Measurements from ENCODE around the gene DCUN1D1. TPM values are rescaled to one million over a fixed set of nuclear protein-coding genes. Genes with fewer than 3 reads are reported as not detected.

DCUN1D1 gene
- total and polyA plus RNA-seq, 2 of the 13 experiments (the other 11 are each of a cell fraction or from before 2014, with no cell fraction given): 10.5 to 39.7 TPM

- H3K4me1 ChIP-seq (ENCODE audit: insufficient read depth, low read length): no peaks in the 10 kb centered on the region
- ChIA-PET CTCF (ENCODE audit: low intra/inter-chr PET ratio, low total read pairs) (no interaction called here), POLR2A (no interaction called here)
- FAIRE-seq: no peak
- intact Hi-C loops (cut with micrococcal nuclease; ENCODE audit: unreplicated experiment) (no loop called here), in situ Hi-C loops (cut with HindIII; ENCODE audit: extremely low pct_ligation_motif_present, low pct_unique_long_range_greater_than_20kb) (no loop called here)
- H4K20me1 ChIP-seq (ENCODE audit: insufficient read depth, low read length): no peaks in the 10 kb centered on the region
- H3K27ac ChIP-seq (ENCODE audit: extremely low read length, insufficient read depth, low read length): no peak overlapping the region
- H3K9ac ChIP-seq (ENCODE audit: insufficient read depth, low read depth, low read length): no peak overlapping the region
- peaks cover 0 to 21% of the 10 kb centered on the region in 2 experiments; a peak in 2 of 5 replicates for H3K36me3 ChIP-seq (replicated peaks in 1 of 2; ENCODE audit: control insufficient read depth in 1 of 2, insufficient read depth in 2 of 2, low read length in 2 of 2)
- TF ChIP-seq ZNF644 (CRISPR knock-in tag; IDR thresholded peaks at IDR 0.05; ENCODE audit: low read depth) (no peak), TAF1 (CRISPR knock-in tag; IDR thresholded peaks at IDR 0.05) (no peak), ZNF788 (CRISPR knock-in tag; IDR thresholded peaks at IDR 0.05; ENCODE audit: borderline replicate concordance) (no peak), ZNF329 (CRISPR knock-in tag; IDR thresholded peaks at IDR 0.05; ENCODE audit: low read depth) (no peak), MIXL1 (CRISPR knock-in tag; IDR thresholded peaks at IDR 0.05) (no peak), ZBTB26 (CRISPR knock-in tag; IDR thresholded peaks at IDR 0.05; ENCODE audit: borderline replicate concordance) (no peak), LCORL (IDR thresholded peaks at IDR 0.05) (no peak), LCORL (CRISPR knock-in tag; IDR thresholded peaks at IDR 0.05) (no peak), BORCS8-MEF2B (CRISPR knock-in tag; IDR thresholded peaks at IDR 0.05) (no peak), ZNF230 (CRISPR knock-in tag; IDR thresholded peaks at IDR 0.05) (no peak), PRDM10 (CRISPR knock-in tag; IDR thresholded peaks at IDR 0.05; ENCODE audit: low read depth) (no peak), MLX (CRISPR knock-in tag; IDR thresholded peaks at IDR 0.05) (no peak), ZBTB2 (CRISPR knock-in tag; IDR thresholded peaks at IDR 0.05; ENCODE audit: low read depth) (no peak), KDM6A (CRISPR knock-in tag; IDR thresholded peaks at IDR 0.05; ENCODE audit: low read depth) (no peak)
- H3K4me2 ChIP-seq (ENCODE audit: low read depth, low read length): no peak overlapping the region
- H3K9me3 ChIP-seq (ENCODE audit: low read length): no peaks in the 10 kb centered on the region
- ATAC-seq: no peak
- H3K4me3 ChIP-seq (replicated peaks in 1 of 3; ENCODE audit: insufficient read depth in 1 of 3, low read depth in 2 of 3, low read length in 3 of 3): no peak overlapping the region
- BruUV-seq (replicated peaks): no TSS peak
- WGBS (ENCODE audit: low lambda C conversion rate): 80% methylated on average over 2 of the region's 2 CpGs
- no peak for DNase-seq (ENCODE audit: low spot score)
- H3K79me2 ChIP-seq (ENCODE audit: insufficient read depth, low read length): no peaks in the 10 kb centered on the region
- no peaks in the 10 kb centered on the region for H3K27me3 ChIP-seq (ENCODE audit: control insufficient read depth in 1 of 2, insufficient read depth in 2 of 2, low read length in 2 of 2)
- H2AFZ ChIP-seq (ENCODE audit: low read length): no peak overlapping the region
These were observed 34.8 kb upstream of the DCUN1D1 start for GRCh38 chr3:183015185-183015584.
